GM21529 (cell line): ENCODE data around the gene ZNF592.
"Not testable (repeated sequence)": the region's sequence is repeated elsewhere in the genome, so short reads cannot be mapped to it uniquely, and the experiment has no call there.

Experiments
- ATAC-seq: cut with Tn5 transposase; IDR thresholded peaks from one replicate; pipeline ENCODE4 v1.9.1; 2021; ENCODE audit not compliant: unreplicated experiment

The ZNF592 gene

GRCh38 chr15:84845631-84846030 is 97.2 kb downstream of the ZNF592 start:
- not testable (repeated sequence) for ATAC-seq

- no peak for ATAC-seq
Measured at GRCh38 chr15:84846269-84846668, 97.9 kb downstream of the ZNF592 start.

- ATAC-seq = no peak
Measured at GRCh38 chr15:84847382-84847781, 99.0 kb downstream of the ZNF592 start.

- ATAC-seq = no peak
Measured at GRCh38 chr15:84852212-84852611, 103.8 kb downstream of the ZNF592 start.

GRCh38 chr15:84855136-84855535 is 106.7 kb downstream of the ZNF592 start:
- ATAC-seq = no peak

GRCh38 chr15:84855765-84856164 is 107.4 kb downstream of the ZNF592 start:
- ATAC-seq = no peak
